Suppressor macrophage treated with lipopolysaccharide for 1 hour (primary cell): Measurements from ENCODE around the gene UNC45A.

Experiments
- DNase-seq, 3 donors: peaks; one replicate each; pipeline ENCODE4 v3.0.0-alpha.2; 2020 to 2022

UNC45A gene

GRCh38 chr15:90934949-90935751, at the start of gene UNC45A:
UNC45A (plus strand) TSS chr15:90935285; CDS start chr15:90935325, 40 bp downstream.
- peak; percentile 88 to 96 (median 94) for DNase-seq

- DNase-seq, result peak; percentile 82 to 91 (median 83)
Measured at GRCh38 chr15:90885432-90886290, 49.4 kb upstream of the UNC45A start.

DNA sequence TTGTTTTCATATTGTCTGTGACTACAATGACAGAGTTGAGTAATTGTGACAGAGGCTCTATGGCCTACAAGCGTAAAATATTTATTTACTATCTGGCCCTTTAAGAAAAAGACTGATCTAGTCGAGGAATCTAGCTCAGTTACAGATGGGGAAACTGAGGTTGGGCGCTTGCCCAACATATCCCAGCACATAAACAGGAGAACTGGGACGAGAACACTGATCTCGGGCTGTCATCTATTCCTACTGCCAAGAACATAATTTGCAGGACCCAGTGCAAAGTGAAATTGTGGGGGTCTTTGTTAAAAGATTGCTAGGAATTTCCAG, 48.8 kb upstream of the UNC45A start:
- no peak for DNase-seq

DNA sequence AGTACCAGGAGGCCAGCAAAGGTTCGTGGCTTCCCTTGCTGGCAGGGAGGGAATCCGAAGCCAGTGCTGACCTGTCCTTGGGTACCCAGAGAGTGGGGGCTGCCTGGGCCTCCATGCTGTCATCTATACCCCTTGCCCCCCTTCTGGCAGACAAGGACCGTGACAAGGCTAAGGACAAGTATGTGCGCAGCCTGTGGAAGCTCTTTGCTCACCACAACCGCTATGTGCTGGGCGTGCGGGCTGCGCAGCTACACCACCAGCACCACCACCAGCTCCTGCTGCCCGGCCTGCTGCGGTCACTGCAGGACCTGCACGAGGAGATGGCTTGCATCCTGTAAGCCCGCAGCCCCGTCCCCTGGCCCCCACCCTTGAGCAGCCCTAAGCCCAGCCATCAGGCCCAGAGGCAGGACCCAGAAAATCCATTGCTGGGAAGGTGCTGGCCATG, 48.0 kb upstream of the UNC45A start:
- no peak for DNase-seq

DNA sequence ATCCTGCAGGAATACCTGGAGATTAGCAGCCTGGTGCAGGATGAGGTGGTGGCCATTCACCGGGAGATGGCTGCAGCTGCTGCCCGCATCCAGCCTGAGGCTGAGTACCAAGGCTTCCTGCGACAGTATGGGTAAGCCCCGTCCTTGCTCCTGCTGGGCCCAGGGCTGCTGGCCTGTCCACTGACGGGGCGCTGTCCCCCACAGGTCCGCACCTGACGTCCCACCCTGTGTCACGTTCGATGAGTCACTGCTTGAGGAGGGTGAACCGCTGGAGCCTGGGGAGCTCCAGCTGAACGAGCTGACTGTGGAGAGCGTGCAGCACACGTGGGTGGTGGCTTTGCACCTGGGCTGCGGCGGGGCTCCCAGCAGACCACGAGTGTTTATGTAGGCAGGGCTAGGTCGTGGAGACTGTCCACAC, 45.8 kb upstream of the UNC45A start:
- DNase-seq, result no peak

DNA sequence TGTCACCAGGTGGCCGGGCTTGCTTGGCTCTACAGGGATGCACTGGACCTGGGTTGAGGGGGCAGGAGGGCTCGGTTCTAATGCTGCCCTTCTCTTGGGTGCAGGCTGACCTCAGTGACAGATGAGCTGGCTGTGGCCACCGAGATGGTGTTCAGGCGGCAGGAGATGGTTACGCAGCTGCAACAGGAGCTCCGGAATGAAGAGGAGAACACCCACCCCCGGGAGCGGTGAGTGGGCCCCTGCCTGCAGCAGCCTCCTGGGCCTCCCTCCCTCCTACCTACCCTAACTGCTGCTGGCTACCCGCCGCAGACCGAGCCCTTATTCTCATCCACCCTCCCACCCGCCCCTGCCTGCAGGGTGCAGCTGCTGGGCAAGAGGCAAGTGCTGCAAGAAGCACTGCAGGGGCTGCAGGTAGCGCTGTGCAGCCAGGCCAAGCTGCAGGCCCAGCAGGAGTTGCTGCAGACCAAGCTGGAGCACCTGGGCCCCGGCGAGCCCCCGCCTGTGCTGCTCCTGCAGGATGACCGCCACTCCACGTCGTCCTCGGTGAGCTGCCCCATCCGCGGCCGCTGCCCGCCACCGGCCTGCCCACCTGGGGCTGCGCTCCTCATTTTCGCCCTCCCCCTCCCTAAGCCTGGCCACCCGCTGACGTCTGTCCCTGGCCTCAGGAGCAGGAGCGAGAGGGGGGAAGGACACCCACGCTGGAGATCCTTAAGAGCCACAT, 45.2 kb upstream of the UNC45A start:
- DNase-seq, result no peak

GRCh38 chr15:90890839-90891238, 44.2 kb upstream of the UNC45A start:
- DNase-seq, result no peak

DNA sequence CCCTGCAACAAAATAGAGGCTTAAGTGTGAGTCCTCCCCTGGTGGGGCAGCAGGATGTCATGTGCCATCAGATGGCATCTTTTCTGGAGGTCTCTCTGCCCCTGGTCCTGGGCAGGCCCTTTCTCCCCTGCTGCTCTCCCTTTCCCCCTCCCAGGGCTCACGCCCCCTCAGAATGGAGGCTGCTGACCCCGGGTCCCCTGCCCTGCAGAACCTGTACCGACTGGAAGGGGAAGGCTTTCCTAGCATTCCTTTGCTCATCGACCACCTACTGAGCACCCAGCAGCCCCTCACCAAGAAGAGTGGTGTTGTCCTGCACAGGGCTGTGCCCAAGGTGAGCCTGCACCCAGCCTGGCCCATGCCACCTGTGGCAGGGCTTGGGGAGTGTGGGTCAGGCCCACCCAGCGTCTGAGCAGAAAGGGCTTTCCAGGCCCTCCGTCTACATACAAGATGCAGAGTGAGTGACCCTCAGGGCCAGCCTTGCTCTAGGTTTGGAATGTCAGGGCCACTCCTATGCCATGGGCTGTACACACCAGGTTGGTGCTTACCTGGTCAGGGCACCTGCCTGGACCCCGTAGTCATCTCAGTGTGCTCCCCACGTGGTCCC, 43.6 kb upstream of the UNC45A start:
- DNase-seq, result no peak

DNA sequence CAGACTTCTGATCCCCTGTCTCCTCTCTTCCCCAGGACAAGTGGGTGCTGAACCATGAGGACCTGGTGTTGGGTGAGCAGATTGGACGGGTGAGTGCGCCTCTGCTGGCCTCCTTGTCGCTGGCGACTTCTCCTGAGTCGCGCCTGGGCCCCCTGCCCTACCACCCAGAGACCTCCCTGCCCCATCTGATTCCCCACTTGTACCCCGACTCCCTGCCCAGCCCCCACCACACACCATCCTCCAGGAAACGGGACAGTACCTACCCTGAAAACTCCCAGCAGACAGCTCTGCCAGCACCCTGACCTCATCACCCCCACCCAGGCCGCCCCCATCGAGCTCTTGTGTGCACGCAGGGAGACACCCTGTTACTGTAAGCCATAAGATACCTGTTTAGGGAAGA, 43.1 kb upstream of the UNC45A start:
- DNase-seq, result no peak

DNA sequence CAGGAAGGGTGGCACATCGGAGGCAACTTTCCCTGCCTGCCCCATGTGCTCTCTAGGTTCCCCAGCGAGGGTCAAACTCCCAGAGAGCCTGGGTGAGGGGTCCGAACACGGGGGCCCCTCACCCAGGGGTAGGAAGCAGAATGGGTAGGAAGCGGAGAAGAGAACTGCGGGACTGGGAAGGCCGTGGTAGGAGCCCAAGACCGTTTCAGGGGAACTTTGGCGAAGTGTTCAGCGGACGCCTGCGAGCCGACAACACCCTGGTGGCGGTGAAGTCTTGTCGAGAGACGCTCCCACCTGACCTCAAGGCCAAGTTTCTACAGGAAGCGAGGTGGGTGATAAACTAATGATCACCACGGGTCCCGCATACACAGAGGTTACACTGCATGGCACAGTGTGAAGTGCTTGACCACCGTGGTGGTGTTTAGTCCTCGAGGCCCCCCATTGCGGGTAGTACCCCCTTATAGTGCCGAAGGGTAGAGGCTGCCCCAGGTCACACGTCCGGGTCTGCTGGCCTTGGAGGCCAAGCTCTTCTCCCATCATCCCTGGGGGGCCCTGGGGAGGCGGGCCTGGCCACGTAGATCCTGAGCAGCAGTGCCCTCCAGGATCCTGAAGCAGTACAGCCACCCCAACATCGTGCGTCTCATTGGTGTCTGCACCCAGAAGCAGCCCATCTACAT, 42.4 kb upstream of the UNC45A start:
- DNase-seq, result no peak

GRCh38 chr15:90893175-90894090, 41.7 kb upstream of the UNC45A start:
- DNase-seq, result no peak

GRCh38 chr15:90895571-90896117, 39.4 kb upstream of the UNC45A start:
- peak; percentile 26 to 47 (median 43) for DNase-seq

GRCh38 chr15:90897131-90897655, 37.9 kb upstream of the UNC45A start:
- peak; percentile 19 to 55 (median 38) for DNase-seq

DNA sequence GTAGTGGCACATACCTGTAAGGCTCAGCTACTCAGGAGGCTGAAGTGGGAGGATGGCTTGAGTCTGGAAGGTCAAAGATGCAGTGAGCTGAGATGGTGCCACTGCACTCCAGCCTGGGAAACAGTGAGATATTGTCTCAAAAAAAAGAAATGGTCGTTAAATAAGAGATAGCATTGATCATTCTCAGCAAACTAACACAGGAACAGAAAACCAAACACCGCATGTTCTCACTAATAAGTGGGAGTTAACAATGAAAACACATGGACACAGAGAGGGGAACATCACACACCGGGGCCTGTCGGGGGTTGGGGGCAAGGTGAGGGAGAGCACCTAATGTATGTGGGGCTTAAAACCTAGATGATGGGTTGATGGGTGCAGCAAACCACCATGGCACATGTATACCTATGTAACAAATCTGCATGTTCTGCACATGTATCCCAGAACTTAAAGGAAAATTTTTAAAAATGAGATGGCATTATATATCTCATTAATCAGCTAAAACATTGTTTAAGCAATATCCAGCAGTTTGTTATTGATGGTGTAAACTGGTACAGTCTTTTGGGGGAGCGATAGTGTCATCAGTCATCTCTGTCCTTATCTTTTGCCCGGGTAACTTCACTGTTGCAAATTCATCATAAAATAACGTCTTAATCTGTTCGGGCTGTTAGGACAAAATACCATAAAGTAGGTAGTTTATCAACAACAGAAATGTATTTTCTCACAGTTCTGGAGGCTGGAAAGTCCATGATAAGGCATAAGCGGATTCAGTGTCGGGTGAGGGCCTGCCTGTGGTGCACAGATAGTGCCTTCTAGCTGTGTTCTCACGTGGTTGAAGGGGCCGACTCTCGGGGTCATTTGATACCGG, 33.7 kb upstream of the UNC45A start:
- DNase-seq, result no peak

GRCh38 chr15:90902040-90902839, 32.8 kb upstream of the UNC45A start:
- peak; percentile 85 to 96 (median 92) for DNase-seq

- DNase-seq, result peak; percentile 79 to 93 (median 87)
Measured at GRCh38 chr15:90902840-90903732, 32.0 kb upstream of the UNC45A start, which contains the start of gene MAN2A2. MAN2A2 (plus strand) TSS chr15:90903302; CDS start chr15:90904208, 906 bp downstream.
